Urinary bladder (tissue), 4 donors: ENCODE measurements around the gene C19orf44. TPM values are rescaled to one million over a fixed set of nuclear protein-coding genes. Genes with fewer than 3 reads are reported as not detected.
A peak's percentile ranks its signal among the peaks of the same experiment; 100 is the strongest.
"Not testable (repeated sequence)": the region's sequence is repeated elsewhere in the genome, so short reads cannot be mapped to it uniquely, and the experiment has no call there.

Experiments used
- DNase-seq: peaks from one replicate; pipeline ENCODE4 v3.0.0-alpha.2; 2015; ENCODE audit errors: extremely low spot score
- H3K27ac ChIP-seq: one replicate; pipeline ENCODE4 v1.5.1; 2013; ENCODE audit warnings: low read depth, mild to moderate bottlenecking, moderate library complexity
- H3K36me3 ChIP-seq: one replicate; pipeline ENCODE4 v1.6.1; 2013; ENCODE audit warnings: mild to moderate bottlenecking, moderate library complexity; ENCODE audit not compliant: insufficient read depth
- H3K4me1 ChIP-seq: one replicate; pipeline ENCODE4 v1.6.1; 2013; ENCODE audit warnings: mild to moderate bottlenecking, moderate library complexity; ENCODE audit not compliant: insufficient read depth
- H3K4me3 ChIP-seq: one replicate; pipeline ENCODE4 v1.5.1; 2013; ENCODE audit warnings: low read depth, low read length
- WGBS: extraction: QIAGEN DNeasy Blood & Tissue Kit; methylation state at CpG from one replicate; pipeline ENCODE4 v1.1.7; 2013; 5-methylcytosine and 5-hydroxymethylcytosine counted together
- polyA plus RNA-seq: library from polyadenylated mRNA; stranded (reverse); fragments of 200-250 nt; gene quantifications from one replicate; pipeline ENCODE4 v1.2.3, GENCODE V29; 2013
- total RNA-seq: library from RNA; depleted of rRNA; stranded (reverse); fragments of >200 nt; gene quantifications from one replicate; pipeline ENCODE4 v1.2.3, GENCODE V29; 2014
- donor health status: healthy with polysubstance abuse.
- donor health status: healthy.

Gene C19orf44
- total and polyA plus RNA-seq, 2 donors = 4.7 to 6.2 TPM

- Histone ChIP-seq H3K27ac (no peak overlapping the region), H3K4me1 (no peaks in the 10 kb centered on the region), H3K4me3 (no peak overlapping the region), H3K36me3 (no peaks in the 10 kb centered on the region)
- 45% methylated on average over 3 of the region's 3 CpGs for WGBS
- no peak for DNase-seq
Measured at GRCh38 chr19:16476401-16476800, 19.8 kb upstream of the C19orf44 start.

DNA sequence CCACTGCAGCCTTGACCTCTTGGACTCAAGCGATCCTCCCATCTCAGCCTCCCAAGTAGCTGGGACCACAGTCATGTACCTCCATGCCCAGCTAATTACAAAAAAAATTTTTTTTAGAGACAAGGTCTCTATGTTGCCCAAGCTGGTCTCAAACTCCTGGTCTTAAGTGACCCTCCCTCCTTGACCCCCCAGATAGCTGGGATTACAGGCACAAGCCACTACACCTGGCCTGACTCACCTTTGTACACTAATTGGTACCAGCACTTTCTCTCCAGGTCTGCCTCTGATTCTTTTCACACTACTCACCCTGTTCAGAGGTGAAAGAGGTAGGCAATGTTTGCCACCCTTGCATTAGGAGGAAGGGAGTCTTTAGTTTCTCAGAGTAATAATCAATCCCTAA is 18.9 kb upstream of the C19orf44 start:
- Histone ChIP-seq H3K4me3 (no peak overlapping the region), H3K4me1 (no peaks in the 10 kb centered on the region), H3K36me3 (no peaks in the 10 kb centered on the region), H3K27ac (no peak overlapping the region)
- DNase-seq = no peak
- WGBS = 100% methylated on average over 1 of the region's 1 CpG

DNA sequence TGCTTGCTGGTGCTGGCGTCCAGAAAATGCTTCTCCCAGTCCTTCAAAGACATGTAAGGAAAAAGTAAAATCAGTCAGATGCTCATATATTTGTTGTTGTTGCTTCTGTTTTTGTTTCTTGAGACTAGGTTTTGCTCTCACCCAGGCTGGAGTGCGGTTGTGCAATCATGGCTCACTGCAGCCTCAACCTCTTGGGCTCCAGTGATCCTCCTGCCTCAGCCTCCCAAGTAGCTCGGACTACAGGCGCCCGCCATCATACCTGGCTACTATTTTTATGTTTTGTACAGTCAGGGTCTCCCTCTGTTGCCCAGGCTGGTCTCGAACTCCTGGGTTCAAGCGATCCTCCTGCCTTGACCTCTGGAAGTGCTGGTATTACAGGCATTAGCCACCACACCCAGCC is 13.4 kb upstream of the C19orf44 start:
- no peak for DNase-seq
- 80% methylated on average over 7 of the region's 7 CpGs for WGBS
- no peak overlapping the region for H3K27ac ChIP-seq
- H3K4me3 ChIP-seq = no peak overlapping the region
- no peaks in the 10 kb centered on the region for H3K4me1 ChIP-seq
- H3K36me3 ChIP-seq = no peaks in the 10 kb centered on the region

GRCh38 chr19:16486476-16486875 is 9.7 kb upstream of the C19orf44 start:
- not testable (repeated sequence) for DNase-seq, H3K4me3 ChIP-seq, H3K4me1 ChIP-seq, H3K36me3 ChIP-seq, H3K27ac ChIP-seq
- WGBS = 92% methylated on average over 4 of the region's 4 CpGs

DNA sequence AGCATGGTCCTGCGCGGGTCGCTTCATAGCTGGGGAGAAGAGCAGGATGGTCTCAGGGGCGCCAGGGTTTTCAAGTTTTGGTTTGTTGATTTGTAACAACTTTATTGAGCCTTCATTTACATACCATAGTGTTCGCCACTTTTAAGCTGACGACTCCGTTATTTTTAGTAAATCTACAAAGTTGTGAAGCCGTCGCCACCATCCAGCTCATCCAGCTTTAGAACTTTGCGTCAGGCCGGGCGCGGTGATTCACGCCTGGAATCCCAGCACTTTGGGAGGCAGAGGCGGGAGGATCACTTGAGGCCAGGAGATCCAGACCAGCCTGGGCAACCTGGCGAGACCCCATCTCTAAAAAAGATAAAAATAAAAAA is 404 bp downstream of the C19orf44 start:
- H3K4me1 ChIP-seq = no peaks in the 10 kb centered on the region
- WGBS = 12% methylated on average over 16 of the region's 16 CpGs
- no peak overlapping the region for H3K27ac ChIP-seq
- DNase-seq = no peak
- peak overlapping the region; percentile 70 for H3K4me3 ChIP-seq
- no peaks in the 10 kb centered on the region for H3K36me3 ChIP-seq

DNA sequence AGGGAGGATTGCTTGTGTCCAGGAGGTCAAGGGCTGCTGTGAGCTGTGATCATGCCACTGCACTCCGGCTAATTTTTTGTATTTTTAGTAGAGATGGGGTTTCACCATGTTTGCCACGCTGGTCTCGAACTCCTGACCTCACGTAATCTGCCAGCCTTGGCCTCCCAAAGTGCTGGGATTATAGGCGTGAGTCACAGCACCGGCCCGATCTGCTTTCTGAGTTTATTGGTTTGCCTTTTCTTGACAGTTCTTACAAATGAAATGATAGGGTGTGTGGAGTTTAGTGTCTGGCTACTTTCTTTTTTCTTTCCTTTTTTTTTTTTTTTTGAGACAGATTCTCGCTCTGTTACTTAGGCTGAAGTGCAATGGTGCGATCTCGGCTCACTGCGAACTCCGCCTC is 848 bp downstream of the C19orf44 start:
- Histone ChIP-seq H3K36me3 (no peaks in the 10 kb centered on the region), H3K4me3 (peak overlapping the region; percentile 70), H3K4me1 (no peaks in the 10 kb centered on the region), H3K27ac (no peak overlapping the region)
- DNase-seq = no peak
- 61% methylated on average over 12 of the region's 12 CpGs for WGBS

GRCh38 chr19:16497837-16498236 is 1.6 kb downstream of the C19orf44 start:
- H3K4me1 ChIP-seq = no peaks in the 10 kb centered on the region
- H3K4me3 ChIP-seq = no peak overlapping the region
- no peaks in the 10 kb centered on the region for H3K36me3 ChIP-seq
- WGBS = 93% methylated on average over 6 of the region's 6 CpGs
- no peak overlapping the region for H3K27ac ChIP-seq
- DNase-seq = no peak

DNA sequence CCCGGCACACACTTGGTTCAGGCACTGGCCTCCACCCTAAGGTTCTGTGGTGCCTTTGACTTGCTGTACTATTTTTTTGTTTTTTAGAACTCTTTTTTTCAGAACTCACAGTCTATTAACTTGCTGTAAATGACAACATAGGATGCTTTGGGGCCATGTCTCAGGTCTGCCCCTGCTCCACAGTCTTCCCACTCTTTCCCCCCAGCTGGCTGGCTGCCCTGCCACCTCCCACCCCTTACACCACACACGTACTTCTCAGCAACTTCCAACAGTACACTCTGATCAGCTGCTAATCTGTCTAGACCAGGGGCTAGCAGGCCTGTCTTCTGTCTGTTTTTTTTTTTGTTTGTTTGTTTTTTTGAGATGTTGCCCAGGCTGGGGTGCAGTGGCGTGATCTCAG is 8.1 kb downstream of the C19orf44 start:
- no peaks in the 10 kb centered on the region for H3K36me3 ChIP-seq
- no peak overlapping the region for H3K27ac ChIP-seq
- no peak overlapping the region for H3K4me3 ChIP-seq
- WGBS = 86% methylated on average over 3 of the region's 3 CpGs
- no peaks in the 10 kb centered on the region for H3K4me1 ChIP-seq
- DNase-seq = no peak

DNA sequence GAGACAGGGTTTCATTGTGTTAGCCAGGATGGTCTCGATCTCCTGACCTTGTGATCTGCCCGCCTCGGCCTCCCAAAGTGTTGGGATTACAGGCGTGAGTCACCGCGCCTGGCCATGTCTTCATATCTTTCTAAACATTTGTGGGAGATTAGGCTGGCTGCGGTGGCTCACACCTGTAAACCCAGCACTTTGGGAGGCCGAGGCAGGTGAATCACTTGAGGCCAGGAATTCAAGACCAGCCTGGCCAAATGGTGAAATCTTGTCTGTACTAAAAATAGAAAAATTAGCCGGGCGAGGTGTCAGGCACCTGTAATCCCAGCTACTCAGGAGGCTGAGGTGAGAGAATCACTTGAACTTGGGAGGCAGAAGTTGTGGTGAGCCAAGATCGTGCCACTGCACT is 10.0 kb downstream of the C19orf44 start:
- H3K4me3 ChIP-seq, H3K4me1 ChIP-seq, H3K36me3 ChIP-seq, H3K27ac ChIP-seq, DNase-seq: not testable (repeated sequence)
- 95% methylated on average over 11 of the region's 11 CpGs for WGBS

DNA sequence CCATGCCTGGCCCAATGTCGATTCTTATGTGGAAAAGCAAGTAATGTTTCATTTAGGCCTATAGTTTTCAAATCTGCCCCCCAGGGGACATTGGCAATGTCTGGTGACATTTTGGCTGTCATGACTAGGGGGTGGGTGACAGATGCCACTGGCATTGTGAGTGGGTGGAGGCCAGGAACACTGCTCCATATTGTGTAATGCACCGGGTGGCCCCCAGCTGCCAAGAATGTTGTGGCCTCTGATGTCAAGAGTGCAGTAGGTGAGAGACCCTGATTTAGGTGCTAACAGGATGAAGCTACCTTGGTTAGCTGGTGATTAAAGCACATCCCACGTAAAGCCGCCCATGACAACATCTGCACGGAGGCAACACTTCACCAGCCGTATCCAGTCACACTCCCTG is 10.8 kb downstream of the C19orf44 start:
- WGBS = 95% methylated on average over 6 of the region's 6 CpGs
- Histone ChIP-seq H3K27ac (no peak overlapping the region), H3K36me3 (no peaks in the 10 kb centered on the region), H3K4me1 (no peaks in the 10 kb centered on the region), H3K4me3 (no peak overlapping the region)
- no peak for DNase-seq

DNA sequence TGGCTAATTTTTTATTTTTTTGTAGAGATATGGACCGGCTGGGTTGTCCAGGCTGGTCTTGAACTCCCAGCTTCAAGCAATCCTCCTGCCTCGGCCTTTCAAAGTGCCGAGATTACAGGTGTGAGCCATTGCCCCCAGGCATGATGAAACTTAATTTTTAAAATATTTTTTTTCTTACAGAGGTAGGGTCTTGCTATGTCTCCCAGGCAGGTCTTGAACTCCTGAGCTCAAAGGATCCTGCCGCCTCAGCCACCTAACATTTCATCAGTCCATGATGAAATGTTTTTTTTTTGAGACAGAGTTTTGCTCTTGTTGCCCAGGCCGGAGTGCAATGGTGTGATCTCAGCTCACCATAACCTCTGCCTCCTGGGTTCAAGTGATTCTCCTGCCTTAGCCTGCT is 12.4 kb downstream of the C19orf44 start:
- Histone ChIP-seq H3K4me3 (no peak overlapping the region), H3K27ac (no peak overlapping the region), H3K4me1 (no peaks in the 10 kb centered on the region), H3K36me3 (no peaks in the 10 kb centered on the region)
- DNase-seq = no peak
- 97% methylated on average over 5 of the region's 5 CpGs for WGBS

- no peak overlapping the region for H3K4me3 ChIP-seq
- WGBS = 80% methylated on average over 28 of the region's 28 CpGs
Measured at GRCh38 chr19:16509141-16510061, 13.2 kb downstream of the C19orf44 start.

GRCh38 chr19:16512611-16513010 is 16.4 kb downstream of the C19orf44 start:
- H3K36me3 ChIP-seq, H3K4me1 ChIP-seq, DNase-seq, H3K4me3 ChIP-seq, H3K27ac ChIP-seq: not testable (repeated sequence)
- 95% methylated on average over 10 of the region's 10 CpGs for WGBS

More at GRCh38 chr19:16509141-16510061, 13.2 kb downstream of the C19orf44 start:
- Histone ChIP-seq H3K27ac (no peak overlapping the region), H3K4me1 (no peaks in the 10 kb centered on the region), H3K36me3 (no peaks in the 10 kb centered on the region)
- DNase-seq = no peak

GRCh38 chr19:16514383-16515019 is 18.3 kb downstream of the C19orf44 start:
- 93% methylated on average over 24 of the region's 24 CpGs for WGBS
- H3K4me3 ChIP-seq = no peak overlapping the region
- H3K27ac ChIP-seq = no peak overlapping the region
- no peak for DNase-seq
- H3K36me3 ChIP-seq = peaks cover 7% of the 10 kb centered on the region
- H3K4me1 ChIP-seq = no peaks in the 10 kb centered on the region
